Left lobe of liver (tissue), 2 donors: ENCODE results near the gene CRACDL. TPM values are rescaled to one million over a fixed set of nuclear protein-coding genes. Genes with fewer than 3 reads are reported as not detected.
"Not testable (repeated sequence)": the region's sequence is repeated elsewhere in the genome, so short reads cannot be mapped to it uniquely, and the experiment has no call there.

Experiments used
- ATAC-seq: fragments of 200-7000 bp; cut with Tn5 transposase; one replicate; pipeline ENCODE4 v1.9.1; 2020; ENCODE audit warnings: mild to moderate bottlenecking, moderate library complexity
- DNase-seq: peaks from one replicate; pipeline ENCODE4 v3.0.0-alpha.2; 2020; ENCODE audit warnings: low spot score
- total RNA-seq: library from RNA; stranded (reverse); gene quantifications from one replicate; pipeline ENCODE4 v1.2.1, GENCODE V29; 2021
- donor health status: DM: no; HTN: no; CAD: no; lungs with moderate emphysema.
- donor health status: DM: no; HTN: yes; CAD: no.

Gene CRACDL
- total RNA-seq, 1 donor from 2014 or later = 0.30 TPM

DNA sequence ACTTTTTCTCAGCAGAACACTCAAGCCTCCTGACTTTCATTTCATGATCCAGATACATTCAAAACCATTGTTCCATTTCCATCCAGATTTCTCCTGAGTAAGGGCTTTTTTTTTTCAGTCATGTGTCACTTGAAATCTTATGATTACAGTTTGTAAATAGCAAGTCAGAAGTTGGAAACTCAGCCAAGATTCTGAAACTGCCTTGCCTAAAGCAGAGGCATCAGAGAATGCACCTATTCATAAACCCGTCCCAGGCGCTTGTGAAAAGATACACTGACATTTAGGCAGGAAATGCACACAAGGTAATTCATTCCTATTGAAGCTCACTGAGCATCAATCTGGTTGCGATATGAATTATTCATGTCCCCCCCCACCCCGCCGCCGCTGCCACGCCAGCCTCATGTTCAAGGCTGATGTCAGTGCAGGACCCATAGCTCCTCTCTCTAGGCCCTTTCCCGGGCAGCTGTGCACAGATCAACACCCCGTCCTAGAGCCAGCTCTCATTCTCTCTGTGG is 174.7 kb downstream of the CRACDL start:
- DNase-seq (no peak), ATAC-seq (no peak)

DNA sequence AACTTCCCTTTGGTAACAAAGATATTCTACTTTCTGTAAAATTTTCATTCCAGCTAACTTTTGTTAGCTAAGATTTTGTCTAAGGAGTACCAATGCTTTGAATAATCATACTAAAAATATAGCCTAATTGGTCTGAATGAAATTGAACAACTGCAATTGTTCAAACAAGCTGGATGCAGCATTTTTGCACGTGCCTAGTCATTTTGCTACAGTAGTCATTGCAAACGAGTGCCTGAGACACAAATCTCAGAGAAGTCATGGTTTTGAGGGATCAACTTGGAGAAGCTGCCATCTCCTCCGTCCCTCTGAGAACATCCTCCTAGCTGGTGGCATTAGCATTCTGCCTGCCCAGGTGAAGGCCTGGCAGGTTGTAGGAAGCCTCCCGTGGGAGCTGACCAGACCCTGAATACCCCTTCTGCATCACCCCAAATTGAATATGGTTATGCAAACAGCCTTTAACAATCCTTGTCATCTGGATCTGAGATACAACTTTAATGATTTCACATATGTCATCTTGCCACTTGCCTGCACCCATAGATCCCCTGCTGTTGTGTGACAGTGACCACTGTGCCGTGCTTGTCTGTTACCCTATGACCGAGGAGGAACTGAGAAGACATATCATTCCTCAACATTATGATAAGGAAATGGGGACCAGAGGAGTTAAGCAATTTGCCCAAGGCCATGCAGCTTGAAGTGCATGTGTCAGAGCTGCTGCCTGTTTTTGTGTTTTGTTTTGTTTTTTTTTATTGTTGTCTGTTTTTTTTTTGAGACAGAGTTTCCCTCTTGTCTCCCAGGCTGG is 176.0 kb downstream of the CRACDL start:
- ATAC-seq (no peak), DNase-seq (no peak)

DNA sequence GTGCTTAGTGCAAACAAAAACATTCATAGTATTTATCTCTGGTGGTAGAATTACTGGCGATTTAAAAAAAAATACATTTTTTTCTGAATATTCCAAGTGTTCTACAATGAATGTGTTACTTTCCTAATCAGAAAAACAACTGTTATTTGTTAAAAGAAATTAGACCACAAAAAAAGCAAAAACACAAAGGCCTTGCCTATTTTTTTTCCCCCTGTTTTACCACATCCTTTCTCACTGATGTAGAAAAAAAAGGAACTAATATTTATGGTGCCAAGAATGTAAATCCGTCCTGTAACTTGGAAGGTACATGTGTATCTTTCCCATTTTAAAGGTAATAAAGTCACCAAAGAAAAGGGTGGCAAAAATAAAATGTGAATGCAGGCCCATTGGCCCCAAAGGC is 176.7 kb downstream of the CRACDL start:
- ATAC-seq (no peak), DNase-seq (no peak)

DNA sequence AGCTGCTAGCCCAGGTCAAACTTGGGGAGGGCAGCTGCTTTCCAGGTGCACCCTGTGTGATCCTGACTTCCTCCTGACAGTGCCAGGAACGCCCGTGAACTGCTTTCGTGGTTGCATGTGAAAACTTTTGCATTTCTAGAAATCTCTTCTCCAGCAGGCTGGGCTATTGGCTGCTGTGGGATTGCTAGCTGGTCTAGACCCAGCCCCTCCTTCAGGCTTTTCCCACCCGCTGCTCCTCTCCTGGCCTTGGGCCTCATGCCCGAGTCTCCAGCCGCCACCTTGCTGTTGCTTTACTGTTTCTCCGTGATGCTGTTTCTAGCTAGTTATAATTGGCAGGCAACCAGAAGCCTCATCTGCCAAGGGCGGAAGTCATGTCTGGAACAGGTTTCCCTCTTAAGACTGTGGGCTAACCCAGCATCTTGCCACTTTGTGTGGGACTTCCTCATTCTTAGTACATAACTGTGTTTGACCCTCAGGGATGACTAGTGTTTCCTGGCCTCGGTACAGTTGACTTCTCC is 178.1 kb downstream of the CRACDL start:
- DNase-seq = peak; percentile 55
- ATAC-seq = peak; percentile 64

DNA sequence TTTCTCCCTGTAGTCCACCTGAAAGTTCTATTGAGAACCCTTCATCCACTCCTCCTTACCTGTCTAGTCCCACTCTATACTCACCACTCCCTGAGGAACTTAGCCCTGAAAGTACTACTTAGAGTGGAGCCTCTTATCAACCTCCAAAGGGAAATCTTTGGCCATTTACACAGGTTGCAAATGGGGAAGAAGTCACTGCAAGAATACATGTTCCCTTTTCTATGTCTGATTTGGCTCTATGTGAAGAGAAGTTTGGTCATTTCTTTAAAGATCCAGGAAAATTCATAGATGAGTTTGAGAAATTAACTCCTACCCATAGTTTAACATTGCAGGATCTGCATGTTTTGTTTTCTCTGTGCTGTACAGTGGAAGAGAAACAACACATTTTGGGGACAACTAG is 182.2 kb downstream of the CRACDL start:
- ATAC-seq = no peak
- no peak for DNase-seq

GRCh38 chr2:98752711-98753110 is 183.3 kb downstream of the CRACDL start:
- not testable (repeated sequence) for DNase-seq, ATAC-seq

DNA sequence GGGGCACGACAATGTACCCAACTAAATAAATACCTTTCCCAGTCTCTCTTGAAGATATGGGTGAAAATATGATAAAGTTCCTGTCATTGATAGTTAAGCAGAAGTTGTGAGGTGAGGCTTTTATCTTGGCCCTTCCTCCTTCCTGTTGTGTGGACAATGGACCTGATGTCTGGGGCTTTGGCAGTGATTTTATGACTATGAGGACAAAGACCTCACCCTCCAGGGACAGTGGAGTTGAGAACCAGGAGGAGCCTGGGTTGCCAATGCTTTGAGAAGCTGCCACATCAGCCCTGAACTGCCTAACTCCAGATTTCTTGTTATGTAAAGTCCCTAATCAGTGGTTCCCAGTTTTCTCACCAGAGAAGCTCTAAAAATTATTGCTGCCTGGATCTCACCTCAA is 184.3 kb downstream of the CRACDL start:
- no peak for ATAC-seq
- no peak for DNase-seq

DNA sequence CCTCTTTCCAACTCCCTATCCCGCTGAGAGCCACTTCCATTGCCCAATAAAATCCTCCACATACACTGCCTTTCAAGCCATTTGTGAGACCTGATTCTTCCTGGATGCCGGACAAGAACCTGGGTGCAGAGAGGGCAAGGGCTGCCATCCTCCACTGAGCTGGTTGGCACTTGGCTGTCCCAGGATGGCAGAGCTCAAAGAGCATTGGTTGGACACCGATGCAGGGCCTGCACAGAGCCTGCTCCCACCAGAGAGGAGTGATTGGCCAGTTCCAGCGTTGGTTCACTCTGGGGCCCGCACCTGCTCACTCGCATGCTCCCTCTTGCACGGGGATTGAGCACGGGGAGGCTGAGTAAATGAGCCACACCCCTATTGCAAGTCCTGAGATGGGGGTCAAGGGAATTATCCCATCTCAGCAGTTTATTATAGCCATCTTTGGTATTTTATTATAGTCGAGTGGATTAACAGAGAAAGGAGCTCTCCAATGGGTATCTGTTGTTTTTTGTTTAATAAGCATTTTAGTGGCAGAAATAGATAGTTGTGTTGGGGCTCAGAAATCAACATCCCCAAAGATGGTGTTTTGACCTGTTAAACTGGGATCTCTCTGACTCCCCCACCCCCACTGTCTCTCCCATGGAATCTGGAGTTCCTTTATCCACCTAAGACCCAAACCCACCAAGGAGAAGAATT is 185.3 kb downstream of the CRACDL start:
- no peak for ATAC-seq
- no peak for DNase-seq

- ATAC-seq (no peak), DNase-seq (no peak)
Measured at GRCh38 chr2:98749066-98749450, 187.0 kb downstream of the CRACDL start.

DNA sequence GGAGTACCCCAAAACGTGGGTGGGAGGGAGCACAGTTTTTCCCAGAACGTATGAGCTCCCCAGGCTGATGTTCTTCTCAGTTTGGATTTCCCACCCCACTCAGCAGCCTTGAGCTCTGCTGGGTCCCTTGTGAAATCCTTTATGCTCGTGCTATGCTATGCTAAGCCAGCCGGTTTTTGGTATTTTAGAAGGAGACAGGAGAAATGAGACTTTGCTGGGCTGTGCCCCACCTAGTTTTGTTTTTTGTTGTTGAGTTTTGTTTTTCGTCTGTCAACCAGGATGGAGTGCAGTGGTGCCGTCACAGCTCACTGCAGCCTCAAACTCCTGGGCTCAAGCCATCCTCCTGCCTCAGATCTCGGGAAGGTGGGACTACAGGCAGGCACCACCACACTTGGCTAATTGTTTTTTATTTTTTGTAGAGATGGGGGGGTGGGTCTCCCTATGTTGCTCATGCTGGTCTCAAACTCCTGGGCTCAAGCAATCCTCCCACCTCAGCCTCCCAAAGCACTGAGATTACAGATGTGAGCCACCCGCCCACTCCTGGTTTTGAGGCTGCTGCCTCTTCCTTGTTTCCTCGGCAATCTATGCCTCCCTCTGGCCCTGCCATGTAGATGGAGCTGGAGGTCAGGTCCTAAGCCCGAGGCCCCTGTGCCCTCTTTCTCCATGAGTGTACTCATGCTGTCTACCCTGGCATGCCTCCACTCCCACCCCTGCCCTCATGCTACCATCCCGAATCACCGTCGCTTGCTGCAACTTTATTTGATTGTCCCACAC is 187.5 kb downstream of the CRACDL start:
- DNase-seq (no peak), ATAC-seq (no peak)

GRCh38 chr2:98747888-98748287 is 188.1 kb downstream of the CRACDL start:
- ATAC-seq = no peak
- DNase-seq = no peak

GRCh38 chr2:98746426-98746825 is 189.6 kb downstream of the CRACDL start:
- no peak for DNase-seq
- ATAC-seq = no peak

GRCh38 chr2:98744595-98744994 is 191.4 kb downstream of the CRACDL start:
- ATAC-seq = no peak
- DNase-seq = no peak

Other genes with a start within 250 kb of the CRACDL start
- gene MGAT4A, start 205.1 kb downstream of the CRACDL start, total RNA-seq = 6.9 TPM
- gene C2orf15, start 205.5 kb upstream of the CRACDL start, total RNA-seq = 0.23 TPM
- gene TSGA10, start 218.7 kb upstream of the CRACDL start, total RNA-seq = 4.3 TPM
- gene LIPT1, start 218.7 kb upstream of the CRACDL start, total RNA-seq = 2.5 TPM
- 6.1 TPM for gene MITD1, start 244.8 kb upstream of the CRACDL start, total RNA-seq
- gene MRPL30, start 245.0 kb upstream of the CRACDL start, total RNA-seq = 12.7 TPM